Left forelimb (tissue), 1 donor: Measurements from ENCODE around the gene OTOGL.
"Not testable (repeated sequence)": the region's sequence is repeated elsewhere in the genome, so short reads cannot be mapped to it uniquely, and the experiment has no call there.

Experiments used
- DNase-seq: peaks from one replicate; pipeline ENCODE4 v3.0.0-alpha.2; 2018; ENCODE audit warnings: low spot score

Gene OTOGL

GRCh38 chr12:80188576-80188975 is 89.2 kb downstream of the OTOGL start:
- no peak for DNase-seq

GRCh38 chr12:80189241-80189640 is 89.9 kb downstream of the OTOGL start:
- DNase-seq = no peak

GRCh38 chr12:80190001-80190400 is 90.7 kb downstream of the OTOGL start:
- DNase-seq = no peak

- no peak for DNase-seq
Observed at GRCh38 chr12:80192087-80192486, 92.8 kb downstream of the OTOGL start.

GRCh38 chr12:80193865-80194264 is 94.5 kb downstream of the OTOGL start:
- DNase-seq = no peak

- no peak for DNase-seq
Observed at GRCh38 chr12:80195074-80195726, 95.9 kb downstream of the OTOGL start.

- DNase-seq = no peak
Observed at GRCh38 chr12:80195737-80196136, 96.4 kb downstream of the OTOGL start.

- no peak for DNase-seq
Observed at GRCh38 chr12:80196419-80196818, 97.1 kb downstream of the OTOGL start.

GRCh38 chr12:80198782-80199337 is 99.5 kb downstream of the OTOGL start:
- DNase-seq = no peak

- no peak for DNase-seq
Observed at GRCh38 chr12:80199931-80200330, 100.6 kb downstream of the OTOGL start.

GRCh38 chr12:80200414-80200813 is 101.1 kb downstream of the OTOGL start:
- no peak for DNase-seq

- no peak for DNase-seq
Observed at GRCh38 chr12:80201908-80202307, 102.6 kb downstream of the OTOGL start.

- no peak for DNase-seq
Observed at GRCh38 chr12:80205960-80206359, 106.6 kb downstream of the OTOGL start.

GRCh38 chr12:80208071-80208470 is 108.7 kb downstream of the OTOGL start:
- no peak for DNase-seq

GRCh38 chr12:80211671-80212070 is 112.3 kb downstream of the OTOGL start:
- DNase-seq = no peak

GRCh38 chr12:80212938-80213645 is 113.8 kb downstream of the OTOGL start:
- no peak for DNase-seq

- no peak for DNase-seq
Observed at GRCh38 chr12:80213871-80214270, 114.5 kb downstream of the OTOGL start.

GRCh38 chr12:80217011-80217535 is 117.7 kb downstream of the OTOGL start:
- no peak for DNase-seq

GRCh38 chr12:80218925-80219324 is 119.6 kb downstream of the OTOGL start:
- DNase-seq = not testable (repeated sequence)

- no peak for DNase-seq
Observed at GRCh38 chr12:80219345-80219744, 120.0 kb downstream of the OTOGL start.

GRCh38 chr12:80222261-80222660 is 122.9 kb downstream of the OTOGL start:
- no peak for DNase-seq

GRCh38 chr12:80226576-80226975 is 127.2 kb downstream of the OTOGL start:
- no peak for DNase-seq

GRCh38 chr12:80227904-80228303 is 128.6 kb downstream of the OTOGL start:
- DNase-seq = not testable (repeated sequence)
